Measurements from ENCODE around the gene RRM2. TPM values are rescaled to one million over a fixed set of nuclear protein-coding genes. Genes with fewer than 3 reads are reported as not detected.

Gene RRM2
- total RNA-seq, 4 donors from 2014 or later: 6.7 to 139 (median 20.5) TPM

DNA sequence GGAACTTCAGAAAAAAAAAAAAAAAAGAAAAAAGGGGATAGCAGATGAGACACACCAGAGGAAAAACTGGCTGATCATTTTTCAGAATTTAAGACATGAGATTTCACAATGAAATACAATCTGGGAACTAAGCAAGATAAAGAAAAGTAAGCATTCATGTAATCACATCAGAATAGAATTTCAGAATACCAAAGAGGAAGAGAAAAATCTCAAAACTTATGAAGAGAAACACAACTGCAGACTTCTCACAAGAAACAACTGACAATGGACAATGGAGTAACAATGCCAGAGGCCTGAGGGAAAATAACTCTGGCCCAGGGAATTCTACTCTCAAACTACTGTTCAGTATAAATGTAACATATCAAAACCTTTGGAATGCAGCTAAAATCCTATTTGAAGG lies 13.2 kb upstream of the RRM2 start:
- no peak for DNase-seq
- H3K4me1 ChIP-seq: no peaks in the 10 kb centered on the region
- TF ChIP-seq, protein P1, sequence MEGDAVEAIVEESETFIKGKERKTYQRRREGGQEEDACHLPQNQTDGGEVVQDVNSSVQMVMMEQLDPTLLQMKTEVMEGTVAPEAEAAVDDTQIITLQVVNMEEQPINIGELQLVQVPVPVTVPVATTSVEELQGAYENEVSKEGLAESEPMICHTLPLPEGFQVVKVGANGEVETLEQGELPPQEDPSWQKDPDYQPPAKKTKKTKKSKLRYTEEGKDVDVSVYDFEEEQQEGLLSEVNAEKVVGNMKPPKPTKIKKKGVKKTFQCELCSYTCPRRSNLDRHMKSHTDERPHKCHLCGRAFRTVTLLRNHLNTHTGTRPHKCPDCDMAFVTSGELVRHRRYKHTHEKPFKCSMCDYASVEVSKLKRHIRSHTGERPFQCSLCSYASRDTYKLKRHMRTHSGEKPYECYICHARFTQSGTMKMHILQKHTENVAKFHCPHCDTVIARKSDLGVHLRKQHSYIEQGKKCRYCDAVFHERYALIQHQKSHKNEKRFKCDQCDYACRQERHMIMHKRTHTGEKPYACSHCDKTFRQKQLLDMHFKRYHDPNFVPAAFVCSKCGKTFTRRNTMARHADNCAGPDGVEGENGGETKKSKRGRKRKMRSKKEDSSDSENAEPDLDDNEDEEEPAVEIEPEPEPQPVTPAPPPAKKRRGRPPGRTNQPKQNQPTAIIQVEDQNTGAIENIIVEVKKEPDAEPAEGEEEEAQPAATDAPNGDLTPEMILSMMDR (IDR thresholded peaks at IDR 0.05): no peak
- TF ChIP-seq POLR2A (IDR thresholded peaks at IDR 0.05): no peak
- no peak overlapping the region for H3K4me3 ChIP-seq
- no peaks in the 10 kb centered on the region for H3K36me3 ChIP-seq
- H3K27me3 ChIP-seq: no peaks in the 10 kb centered on the region
- H3K9me3 ChIP-seq: no peaks in the 10 kb centered on the region
- H3K27ac ChIP-seq: no peak overlapping the region

DNA sequence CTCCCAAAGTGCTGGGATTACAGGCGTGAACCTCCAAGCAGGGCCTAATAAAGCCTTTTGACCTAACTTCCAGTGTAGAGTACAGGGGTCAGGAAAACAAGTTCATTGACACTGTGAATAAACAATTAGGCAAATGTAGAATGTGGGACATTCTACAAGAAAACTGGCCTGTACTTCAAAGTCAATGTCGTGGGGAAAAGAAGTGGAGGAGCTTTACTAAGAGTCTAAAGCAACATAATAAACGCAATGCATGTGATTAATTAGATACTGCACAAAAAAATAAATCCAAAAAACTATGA lies 3.6 kb upstream of the RRM2 start:
- no peaks in the 10 kb centered on the region for H3K36me3 ChIP-seq
- no peak for TF ChIP-seq POLR2A (IDR thresholded peaks at IDR 0.05)
- TF ChIP-seq, protein P1 (IDR thresholded peaks at IDR 0.05): no peak
- peaks cover 0 to 5% of the 10 kb centered on the region in 2 donors for H3K27me3 ChIP-seq
- H3K4me3 ChIP-seq: no peak overlapping the region
- no peaks in the 10 kb centered on the region for H3K9me3 ChIP-seq
- H3K4me1 ChIP-seq: peaks cover 0 to 35% (median 16%) of the 10 kb centered on the region in 4 donors
- no peak overlapping the region for H3K27ac ChIP-seq
- no peak for DNase-seq

DNA sequence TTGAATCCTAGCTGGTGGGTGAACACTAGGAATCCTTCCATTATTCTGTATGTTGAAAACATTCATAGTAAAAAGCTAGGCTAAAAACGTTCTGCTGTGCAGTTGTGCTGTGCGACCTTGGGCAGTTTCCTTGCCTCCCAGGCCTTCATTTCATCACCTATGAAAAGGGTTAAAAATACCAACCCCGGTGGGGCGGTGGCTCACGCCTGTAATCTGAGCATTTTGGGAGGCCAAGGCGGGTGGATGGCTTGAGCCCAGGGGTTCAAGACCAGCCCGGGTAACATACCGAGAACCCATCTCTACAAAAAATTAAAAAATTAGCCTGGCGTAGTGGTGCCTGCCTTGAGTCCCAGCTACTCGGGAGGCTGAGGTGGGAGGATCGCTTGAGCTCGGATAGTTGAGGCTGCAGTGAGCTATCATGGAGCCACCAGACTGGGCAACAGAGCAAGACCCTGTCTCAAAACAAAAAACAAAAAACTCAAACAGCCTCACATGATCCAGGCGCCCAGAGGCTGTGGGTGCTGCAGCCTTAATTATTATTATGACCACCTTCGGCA lies 2.9 kb upstream of the RRM2 start:
- peak overlapping the region; percentile 48 to 75 (median 70) for H3K4me3 ChIP-seq
- peaks cover 0 to 5% of the 10 kb centered on the region in 2 donors for H3K27me3 ChIP-seq
- H3K27ac ChIP-seq: peak overlapping the region; percentile 61 to 90 (median 85)
- TF ChIP-seq, protein P1 (IDR thresholded peaks at IDR 0.05): no peak
- TF ChIP-seq POLR2A (IDR thresholded peaks at IDR 0.05): no peak
- H3K4me1 ChIP-seq: peaks cover under 1 to 43% (median 16%) of the 10 kb centered on the region in 4 donors
- H3K36me3 ChIP-seq: no peaks in the 10 kb centered on the region
- no peaks in the 10 kb centered on the region for H3K9me3 ChIP-seq
- DNase-seq: no peak

DNA sequence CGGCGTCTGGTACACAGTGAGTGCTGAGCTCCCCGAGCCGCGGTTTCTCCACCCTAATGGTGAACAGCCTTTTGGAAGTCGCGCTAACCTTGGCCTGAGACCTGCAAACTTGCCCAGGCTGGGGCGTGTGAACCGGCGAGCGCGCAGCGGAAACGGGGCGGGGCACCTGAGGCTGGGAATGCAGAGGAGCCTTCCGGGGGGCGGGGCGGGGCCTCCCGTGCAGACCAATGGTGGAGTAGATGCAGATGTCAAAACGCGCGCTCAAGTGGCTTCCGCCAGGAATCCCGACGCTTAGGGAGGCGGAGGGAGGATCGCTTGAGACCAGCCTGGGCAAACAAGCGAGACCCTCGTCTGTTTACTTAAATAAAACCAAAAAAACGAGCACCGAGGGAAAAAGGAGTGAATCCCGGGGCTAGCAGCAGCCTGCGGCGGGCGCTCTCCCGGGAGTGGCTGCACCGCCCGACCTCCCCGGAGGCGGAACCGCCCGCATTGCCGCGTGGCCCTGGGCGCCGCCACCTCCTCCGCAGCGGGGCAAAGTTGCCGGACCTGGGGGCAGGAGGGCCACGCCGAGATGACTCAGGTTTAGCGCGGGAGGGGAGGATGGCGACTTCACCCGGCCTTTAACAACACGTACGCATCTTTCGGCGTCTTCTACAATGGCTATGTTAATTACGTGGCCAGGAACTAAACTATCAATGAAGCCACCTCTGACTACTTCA lies 2.2 kb upstream of the RRM2 start:
- peak overlapping the region; percentile 48 to 75 (median 70) for H3K4me3 ChIP-seq
- peak overlapping the region; percentile 61 to 90 (median 85) for H3K27ac ChIP-seq
- peak; percentile 98 to 99 (median 98) for DNase-seq
- no peaks in the 10 kb centered on the region for H3K36me3 ChIP-seq
- H3K27me3 ChIP-seq: peaks cover 0 to 5% of the 10 kb centered on the region in 2 donors
- peaks cover 2 to 48% (median 16%) of the 10 kb centered on the region in 4 donors for H3K4me1 ChIP-seq
- TF ChIP-seq POLR2A (IDR thresholded peaks at IDR 0.05): peak; percentile 58 to 69
- TF ChIP-seq, protein P1 (IDR thresholded peaks at IDR 0.05): peak in 3 of 6 experiments; percentile 21 to 29 (median 28)
- H3K9me3 ChIP-seq: no peaks in the 10 kb centered on the region

DNA sequence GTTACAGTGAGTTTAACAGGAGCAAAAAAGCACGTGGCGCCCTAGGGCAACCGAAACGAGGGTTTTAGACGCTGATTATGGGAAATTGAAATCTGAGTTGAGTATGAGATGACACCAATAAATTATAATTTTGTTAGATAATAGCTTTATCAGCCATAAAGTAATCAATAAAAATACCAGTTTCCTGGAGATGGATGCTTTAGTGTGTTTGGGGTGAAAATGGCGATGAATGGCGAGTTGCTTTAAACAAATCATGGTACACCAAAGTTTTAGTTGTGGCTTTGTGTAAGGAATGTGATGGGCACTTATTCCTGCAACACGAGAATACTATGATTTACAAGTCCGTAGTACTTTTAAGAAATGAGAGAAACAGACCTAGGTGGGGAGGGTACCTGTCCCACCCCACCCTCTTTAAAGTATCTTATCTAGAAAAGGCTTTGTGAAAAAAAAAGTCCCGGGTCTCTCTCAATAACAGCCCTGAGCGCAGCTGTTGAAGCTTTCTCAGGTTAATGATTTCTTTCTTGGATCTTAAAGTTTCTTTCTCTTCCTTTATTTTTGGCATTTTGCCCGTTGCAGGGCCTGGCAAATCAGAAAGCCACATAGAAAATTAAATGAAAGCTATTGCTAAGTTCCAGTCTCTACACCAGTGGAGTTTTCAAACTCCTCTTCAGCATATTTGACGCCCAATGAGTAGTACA lies 1.5 kb upstream of the RRM2 start:
- TF ChIP-seq, protein P1 (IDR thresholded peaks at IDR 0.05): no peak
- no peaks in the 10 kb centered on the region for H3K9me3 ChIP-seq
- H3K4me1 ChIP-seq: peaks cover 2 to 53% (median 16%) of the 10 kb centered on the region in 4 donors
- H3K27ac ChIP-seq: peak overlapping the region; percentile 61 to 90 (median 85)
- H3K27me3 ChIP-seq: peaks cover 0 to 5% of the 10 kb centered on the region in 2 donors
- H3K36me3 ChIP-seq: no peaks in the 10 kb centered on the region
- peak overlapping the region; percentile 48 to 75 (median 70) for H3K4me3 ChIP-seq
- DNase-seq: no peak
